22Rv1 (cell line): ENCODE results near the gene ZNF862.

Experiments used
- CTCF ChIP-seq: fragments of 450-650 bp; IDR thresholded peaks from 2 replicates; pipeline ENCODE4 v1.5.1; 2017; ENCODE audit warnings: mild to moderate bottlenecking
- ZFX ChIP-seq: fragments of 450-650 bp; IDR thresholded peaks from 2 replicates; pipeline ENCODE4 v1.6.1; 2017; ENCODE audit warnings: antibody characterized with exemption, borderline replicate concordance

- TF ChIP-seq CTCF (no peak), ZFX (no peak)
Measured at GRCh38 chr7:149831741-149832219, 6.4 kb upstream of the ZNF862 start.
